Fibroblast of lung (primary cell): ENCODE data around the gene FJX1. TPM values are rescaled to one million over a fixed set of nuclear protein-coding genes. Genes with fewer than 3 reads are reported as not detected.
A peak's percentile ranks its signal among the peaks of the same experiment; 100 is the strongest.

Source experiments
- DNase-seq, 2 donors: peaks; one replicate each; pipeline versions ENCODE4 v3.0.0 to v3.0.0-alpha.2; 2010; ENCODE audit warnings: low read depth in 2 of 2
- H2AFZ ChIP-seq: 2 replicates; pipeline ENCODE4 v1.5.1; 2012; ENCODE audit warnings: low read length, control low read depth, inconsistent platforms
- H3K27ac ChIP-seq: 2 replicates; pipeline ENCODE4 v1.5.1; 2011; ENCODE audit warnings: low read length, control low read depth; ENCODE audit not compliant: insufficient read depth
- H3K27me3 ChIP-seq: 2 replicates; pipeline ENCODE4 v1.5.1; 2011; ENCODE audit warnings: mild to moderate bottlenecking, low read length; ENCODE audit not compliant: control insufficient read depth, insufficient read depth
- H3K36me3 ChIP-seq: 2 replicates; pipeline ENCODE4 v1.5.1; 2011; ENCODE audit warnings: low read length; ENCODE audit not compliant: control insufficient read depth, insufficient read depth
- H3K4me1 ChIP-seq: 2 replicates; pipeline ENCODE4 v1.5.1; 2011; ENCODE audit warnings: low read length; ENCODE audit not compliant: control insufficient read depth, insufficient read depth; ENCODE audit errors: extremely low read depth
- H3K4me2 ChIP-seq: 2 replicates; pipeline ENCODE4 v1.5.1; 2011; ENCODE audit warnings: low read length, control low read depth; ENCODE audit not compliant: insufficient read depth; ENCODE audit errors: extremely low read depth
- H3K4me3 ChIP-seq, 4 experiments: fragments of 200-600 bp in 1 of 4; sonication (generic) in 1 of 4; replicated peaks in 1 of 4; 2 replicates each; pipeline ENCODE4 v1.5.1; 2011 to 2016; ENCODE audit warnings: low read length in 4 of 4, low read depth in 3 of 4, mild to moderate bottlenecking in 3 of 4, control low read depth in 2 of 4, inconsistent platforms in 1 of 4, mixed read lengths in 1 of 4; ENCODE audit not compliant: insufficient read depth in 1 of 4; ENCODE audit errors: control extremely low read depth in 1 of 4
- H3K79me2 ChIP-seq: 2 replicates; pipeline ENCODE4 v1.5.1; 2012; ENCODE audit warnings: mild to moderate bottlenecking, low read length, inconsistent platforms; ENCODE audit not compliant: control insufficient read depth, insufficient read depth
- H3K9ac ChIP-seq: 2 replicates; pipeline ENCODE4 v1.5.1; 2011; ENCODE audit warnings: mild to moderate bottlenecking, low read length, control low read depth; ENCODE audit not compliant: insufficient read depth
- H3K9me3 ChIP-seq: 2 replicates; pipeline ENCODE4 v1.5.1; 2012; ENCODE audit warnings: low read depth, low read length; ENCODE audit not compliant: control insufficient read depth, insufficient read depth
- H4K20me1 ChIP-seq: 2 replicates; pipeline ENCODE4 v1.5.1; 2011; ENCODE audit warnings: low read length; ENCODE audit not compliant: control insufficient read depth, insufficient read depth; ENCODE audit errors: extremely low read depth
- EZH2 ChIP-seq: IDR thresholded peaks from 2 replicates; pipeline ENCODE4 v1.5.1; 2012; ENCODE audit warnings: low read length, control low read depth, mild to moderate bottlenecking; ENCODE audit errors: missing control alignments
- polyA plus RNA-seq, 2 donors: library from polyadenylated mRNA; depleted of rRNA in 1 of 2; stranded (reverse) in 1 of 2; unstranded in 1 of 2; fragments of >200 nt; gene quantifications; 2 replicates each; pipeline ENCODE4 v1.2.1, GENCODE V29; 2011 to 2012; ENCODE audit warnings: missing spikeins in 1 of 2
- total RNA-seq: library from RNA; depleted of rRNA; stranded (reverse); fragments of >200 nt; gene quantifications from 2 replicates; pipeline ENCODE4 v1.2.1, GENCODE V29; 2014
- TF ChIP-seq, protein P1 (sequence below), 2 donors: IDR thresholded peaks in 1 of 2; conservative IDR thresholded peaks in 1 of 2; 1 replicate in 1 of 2; 2 replicates in 1 of 2; pipeline ENCODE4 v1.5.1; 2011 to 2012; ENCODE audit warnings: low read length in 2 of 2, control low read depth in 1 of 2, inconsistent platforms in 1 of 2, low read depth in 1 of 2, mild to moderate bottlenecking in 1 of 2

Gene FJX1
- total and polyA plus RNA-seq, 2 donors (not counting 1 experiment from before 2014, with no cell fraction given), result 4.2 to 10.4 TPM

DNA sequence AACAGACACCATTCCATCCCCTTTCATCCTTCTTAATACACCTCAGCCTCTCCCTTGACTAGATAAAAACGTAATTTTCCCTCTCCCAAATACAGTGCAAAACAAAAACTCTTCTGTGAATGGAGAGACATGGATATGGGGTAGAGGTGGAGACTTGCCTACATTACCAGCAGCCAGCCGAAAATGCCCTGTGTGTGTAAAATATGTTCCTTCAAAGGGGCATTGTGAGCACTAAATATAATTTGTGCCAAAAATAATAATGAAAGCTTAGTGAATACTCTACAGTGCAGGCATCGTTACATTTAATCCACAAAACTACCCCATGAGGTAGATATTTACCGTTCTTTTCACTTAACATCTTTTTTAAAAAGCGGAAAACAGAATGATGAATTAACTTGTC is 43.3 kb downstream of the FJX1 start:
- Histone ChIP-seq H3K4me1 (peaks cover 2% of the 10 kb centered on the region), H2AFZ (peak overlapping the region; percentile 89), H3K9me3 (no peaks in the 10 kb centered on the region), H3K36me3 (no peaks in the 10 kb centered on the region), H4K20me1 (no peaks in the 10 kb centered on the region), H3K27ac (peak overlapping the region; percentile 97), H3K9ac (no peak overlapping the region), H3K4me3 (peak overlapping the region; percentile 69 to 88 (median 76)), H3K27me3 (no peaks in the 10 kb centered on the region), H3K79me2 (peaks cover 30% of the 10 kb centered on the region), H3K4me2 (peak overlapping the region; percentile 98)
- DNase-seq, result no peak
- no peak for TF ChIP-seq EZH2
- TF ChIP-seq, protein P1, sequence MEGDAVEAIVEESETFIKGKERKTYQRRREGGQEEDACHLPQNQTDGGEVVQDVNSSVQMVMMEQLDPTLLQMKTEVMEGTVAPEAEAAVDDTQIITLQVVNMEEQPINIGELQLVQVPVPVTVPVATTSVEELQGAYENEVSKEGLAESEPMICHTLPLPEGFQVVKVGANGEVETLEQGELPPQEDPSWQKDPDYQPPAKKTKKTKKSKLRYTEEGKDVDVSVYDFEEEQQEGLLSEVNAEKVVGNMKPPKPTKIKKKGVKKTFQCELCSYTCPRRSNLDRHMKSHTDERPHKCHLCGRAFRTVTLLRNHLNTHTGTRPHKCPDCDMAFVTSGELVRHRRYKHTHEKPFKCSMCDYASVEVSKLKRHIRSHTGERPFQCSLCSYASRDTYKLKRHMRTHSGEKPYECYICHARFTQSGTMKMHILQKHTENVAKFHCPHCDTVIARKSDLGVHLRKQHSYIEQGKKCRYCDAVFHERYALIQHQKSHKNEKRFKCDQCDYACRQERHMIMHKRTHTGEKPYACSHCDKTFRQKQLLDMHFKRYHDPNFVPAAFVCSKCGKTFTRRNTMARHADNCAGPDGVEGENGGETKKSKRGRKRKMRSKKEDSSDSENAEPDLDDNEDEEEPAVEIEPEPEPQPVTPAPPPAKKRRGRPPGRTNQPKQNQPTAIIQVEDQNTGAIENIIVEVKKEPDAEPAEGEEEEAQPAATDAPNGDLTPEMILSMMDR (conservative IDR thresholded peaks at IDR 0.05 in 1 of 2, IDR thresholded peaks at IDR 0.05 in 1 of 2; ENCODE audit: low read depth in 1 of 2, low read length in 2 of 2), result no peak

DNA sequence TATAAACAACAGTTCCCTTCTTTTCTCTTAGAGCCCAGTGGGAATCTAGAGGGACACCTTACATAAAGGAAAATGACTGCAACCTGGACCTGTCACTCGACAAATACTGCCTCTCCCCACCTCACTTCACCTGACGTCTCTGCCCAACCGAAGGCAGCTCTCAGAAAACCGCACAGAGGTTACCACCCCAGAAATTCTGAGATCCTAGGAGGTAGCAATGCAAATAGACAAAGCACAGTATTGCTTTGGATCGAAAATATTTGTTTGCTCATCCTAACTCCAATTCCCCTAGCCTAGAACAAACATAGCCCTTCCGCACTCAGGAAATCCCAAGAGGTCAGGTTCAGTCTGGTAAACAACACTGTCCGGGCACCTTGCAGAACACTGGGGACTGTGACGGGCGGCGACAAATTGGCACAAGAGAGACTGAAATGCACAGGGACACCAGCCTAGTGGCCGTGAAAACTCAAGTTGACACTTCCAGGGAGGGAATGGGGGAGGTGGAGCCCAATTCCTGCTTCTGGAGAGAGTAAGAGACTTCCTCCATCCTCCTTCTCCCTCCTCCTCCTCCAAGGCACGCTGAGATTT is 43.9 kb downstream of the FJX1 start:
- Histone ChIP-seq H3K4me3 (peak overlapping the region; percentile 69 to 88 (median 76)), H3K9me3 (no peaks in the 10 kb centered on the region), H3K27me3 (no peaks in the 10 kb centered on the region), H3K9ac (peak overlapping the region; percentile 94), H4K20me1 (no peaks in the 10 kb centered on the region), H3K4me2 (peak overlapping the region; percentile 98), H3K79me2 (peaks cover 36% of the 10 kb centered on the region), H3K27ac (peak overlapping the region; percentile 97), H3K36me3 (no peaks in the 10 kb centered on the region), H3K4me1 (peaks cover 2% of the 10 kb centered on the region), H2AFZ (peak overlapping the region; percentile 89)
- TF ChIP-seq EZH2, result no peak
- TF ChIP-seq, protein P1 (conservative IDR thresholded peaks at IDR 0.05 in 1 of 2, IDR thresholded peaks at IDR 0.05 in 1 of 2; ENCODE audit: low read depth in 1 of 2, low read length in 2 of 2), result no peak
- DNase-seq, result peak in 1 of 2 donors; percentile 5

DNA sequence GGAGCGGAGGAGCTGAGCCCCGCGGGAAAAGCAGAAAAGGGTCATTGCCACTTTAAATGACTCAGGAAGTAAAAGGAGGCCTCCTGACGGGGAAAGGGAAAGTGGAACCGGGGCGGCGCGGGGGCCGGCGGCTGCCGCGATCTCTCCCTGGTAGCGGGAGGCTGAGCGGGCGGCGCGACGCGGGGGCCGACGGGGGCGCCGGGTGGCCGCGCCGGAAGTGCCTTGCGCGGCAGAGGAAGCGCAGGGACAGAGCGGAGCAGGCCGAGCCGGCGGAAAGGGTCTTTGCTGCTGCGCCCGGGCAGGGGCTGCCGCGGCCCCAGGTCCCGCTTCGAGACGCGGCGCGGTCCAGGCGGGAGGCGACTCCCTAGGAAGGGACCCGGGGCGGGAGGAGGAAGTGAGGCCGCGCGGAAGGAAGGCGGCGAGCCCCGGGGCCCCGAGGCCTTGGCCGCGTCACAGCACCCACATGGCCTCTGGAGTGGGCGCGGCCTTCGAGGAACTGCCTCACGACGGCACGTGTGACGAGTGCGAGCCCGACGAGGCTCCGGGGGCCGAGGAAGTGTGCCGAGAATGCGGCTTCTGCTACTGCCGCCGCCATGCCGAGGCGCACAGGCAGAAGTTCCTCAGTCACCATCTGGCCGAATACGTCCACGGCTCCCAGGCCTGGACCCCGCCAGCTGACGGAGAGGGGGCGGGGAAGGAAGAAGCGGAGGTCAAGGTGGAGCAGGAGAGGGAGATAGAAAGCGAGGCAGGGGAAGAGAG is 44.6 kb downstream of the FJX1 start, which contains the start of gene TRIM44:
Gene TRIM44 (plus strand): TSS at position 127 of the 759 bp plus-strand sequence. CDS start 337 bp downstream, at position 464.
- H3K79me2 ChIP-seq, result peaks cover 42% of the 10 kb centered on the region
- no peaks in the 10 kb centered on the region for H3K36me3 ChIP-seq

More for the DNA sequence above, 44.6 kb downstream of the FJX1 start, which contains the start of gene TRIM44:
- peak within 1 kb of the TSS; percentile 89 for H2AFZ ChIP-seq
- TF ChIP-seq EZH2, result no peak
- TF ChIP-seq, protein P1 (conservative IDR thresholded peaks at IDR 0.05 in 1 of 2, IDR thresholded peaks at IDR 0.05 in 1 of 2; ENCODE audit: low read depth in 1 of 2, low read length in 2 of 2), result no peak
- no peaks in the 10 kb centered on the region for H3K27me3 ChIP-seq
- H4K20me1 ChIP-seq, result no peaks in the 10 kb centered on the region
- peak within 1 kb of the TSS; percentile 97 for H3K27ac ChIP-seq
- H3K4me1 ChIP-seq, result peaks cover 2% of the 10 kb centered on the region
- peak; percentile 85 to 87 for DNase-seq
- H3K9ac ChIP-seq, result peak within 1 kb of the TSS; percentile 94
- peak within 1 kb of the TSS; percentile 69 to 88 (median 76) for H3K4me3 ChIP-seq
- no peaks in the 10 kb centered on the region for H3K9me3 ChIP-seq
- H3K4me2 ChIP-seq, result peak within 1 kb of the TSS; percentile 98
